ENCODE results near the gene PRKCZ.
A peak's percentile ranks its signal among the peaks of the same experiment; 100 is the strongest.

Gene PRKCZ

GRCh38 chr1:2210084-2210653, 160.0 kb downstream of the PRKCZ start:
- DNase-seq (ENCODE audit: low read depth), result no peak

- no peak for DNase-seq (ENCODE audit: low read depth)
These were observed 160.6 kb downstream of the PRKCZ start for GRCh38 chr1:2210786-2211185.

GRCh38 chr1:2212274-2212531, 162.0 kb downstream of the PRKCZ start:
- no peak for DNase-seq (ENCODE audit: low read depth)

- DNase-seq (ENCODE audit: low read depth), result no peak
These were observed 162.6 kb downstream of the PRKCZ start for GRCh38 chr1:2212532-2213491.

- DNase-seq (ENCODE audit: low read depth), result no peak
These were observed 163.6 kb downstream of the PRKCZ start for GRCh38 chr1:2213576-2214505.

- DNase-seq (ENCODE audit: low read depth), result no peak
These were observed 164.5 kb downstream of the PRKCZ start for GRCh38 chr1:2214541-2215241.

- DNase-seq (ENCODE audit: low read depth), result no peak
These were observed 165.1 kb downstream of the PRKCZ start for GRCh38 chr1:2215329-2215728.

GRCh38 chr1:2215909-2216766, 165.9 kb downstream of the PRKCZ start:
- DNase-seq (ENCODE audit: low read depth), result no peak

GRCh38 chr1:2216767-2217058, 166.5 kb downstream of the PRKCZ start:
- no peak for DNase-seq (ENCODE audit: low read depth)

GRCh38 chr1:2221271-2221670, 171.1 kb downstream of the PRKCZ start:
- no peak for DNase-seq (ENCODE audit: low read depth)

- DNase-seq (ENCODE audit: low read depth), result no peak
These were observed 174.0 kb downstream of the PRKCZ start for GRCh38 chr1:2224170-2224584.

- no peak for DNase-seq (ENCODE audit: low read depth)
These were observed 174.6 kb downstream of the PRKCZ start for GRCh38 chr1:2224631-2225428.

- no peak for DNase-seq (ENCODE audit: low read depth)
These were observed 176.5 kb downstream of the PRKCZ start for GRCh38 chr1:2226525-2227345.

GRCh38 chr1:2227346-2228156, 177.3 kb downstream of the PRKCZ start:
- DNase-seq (ENCODE audit: low read depth), result peak; percentile 87

GRCh38 chr1:2228157-2228594, 178.0 kb downstream of the PRKCZ start, which contains the start of gene SKI:
SKI (plus strand) TSS chr1:2228319; CDS start chr1:2228767, 448 bp downstream.
- no peak for DNase-seq (ENCODE audit: low read depth)

- DNase-seq (ENCODE audit: low read depth), result no peak
These were observed 178.5 kb downstream of the PRKCZ start for GRCh38 chr1:2228694-2229036.

GRCh38 chr1:2229037-2229864, 179.0 kb downstream of the PRKCZ start:
- DNase-seq (ENCODE audit: low read depth), result no peak
